Endothelial cell of umbilical vein (primary cell): ENCODE data around the gene CPNE2.

Experiments used
- CTCF ChIP-seq, 2 donors: IDR thresholded peaks; 1 replicate in 1 of 2; 2 replicates in 1 of 2; pipeline ENCODE4 v1.5.1; 2011; ENCODE audit warnings: low read length in 2 of 2, mild to moderate bottlenecking in 2 of 2, moderate library complexity in 2 of 2, control low read depth in 1 of 2, inconsistent platforms in 1 of 2, low read depth in 1 of 2; ENCODE audit not compliant: insufficient read depth in 1 of 2; ENCODE audit errors: extremely low read depth in 1 of 2
- EZH2 ChIP-seq: IDR thresholded peaks from 2 replicates; pipeline ENCODE4 v1.6.1; 2012; ENCODE audit warnings: borderline replicate concordance, low read depth, mild to moderate bottlenecking, moderate library complexity, low read length, inconsistent platforms; ENCODE audit not compliant: severe bottlenecking
- FOS ChIP-seq: IDR thresholded peaks from 2 replicates; pipeline ENCODE4 v1.6.1; 2011; ENCODE audit warnings: mild to moderate bottlenecking, low read length, moderate library complexity, borderline replicate concordance; ENCODE audit not compliant: insufficient read depth
- GATA2 ChIP-seq: IDR thresholded peaks from 2 replicates; pipeline ENCODE4 v1.7.0; 2011; ENCODE audit warnings: low read depth, mild to moderate bottlenecking, moderate library complexity, mixed read lengths, low read length; ENCODE audit not compliant: insufficient read length, insufficient read depth
- JUN ChIP-seq: IDR thresholded peaks from 2 replicates; pipeline ENCODE4 v1.6.1; 2011; ENCODE audit warnings: borderline replicate concordance, low read depth; ENCODE audit not compliant: insufficient read length, insufficient read depth
- MAX ChIP-seq: IDR thresholded peaks from 2 replicates; pipeline ENCODE4 v1.6.1; 2011; ENCODE audit not compliant: insufficient read depth, insufficient read length
- MYC ChIP-seq: IDR thresholded peaks from one replicate; pipeline ENCODE4 v1.6.1; 2011; ENCODE audit warnings: mild to moderate bottlenecking, low read depth, low read length
- POLR2A ChIP-seq: IDR thresholded peaks from 2 replicates; pipeline ENCODE4 v1.6.1; 2012; ENCODE audit warnings: low read depth, mild to moderate bottlenecking, control low read depth, low read length
- POLR2AphosphoS5 ChIP-seq: IDR thresholded peaks from 2 replicates; pipeline ENCODE4 v1.6.1; 2012; ENCODE audit warnings: low read depth, mild to moderate bottlenecking, control low read depth, low read length, moderate library complexity; ENCODE audit not compliant: insufficient read depth

- TF ChIP-seq POLR2A (no peak), CTCF (IDR thresholded peaks at IDR 0.05; ENCODE audit: extremely low read depth in 1 of 2, insufficient read depth in 1 of 2, low read depth in 1 of 2, low read length in 2 of 2) (no peak), EZH2 (no peak), MAX (no peak), POLR2AphosphoS5 (no peak), MYC (no peak), FOS (no peak), JUN (no peak), GATA2 (no peak)
These were observed 33.6 kb downstream of the CPNE2 start for GRCh38 chr16:57125969-57126368.
